Mammary epithelial cell (primary cell): ENCODE measurements around the gene RNF146.

ENCODE experiments used
- EZH2 ChIP-seq: IDR thresholded peaks from 2 replicates; pipeline ENCODE4 v1.6.1; 2012; ENCODE audit warnings: low read length, inconsistent platforms, borderline replicate concordance
- TF ChIP-seq, protein P1 (sequence below), 2 donors: IDR thresholded peaks in 1 of 2; conservative IDR thresholded peaks in 1 of 2; 2 replicates each; pipeline ENCODE4 v1.5.1; 2011 to 2012; ENCODE audit warnings: inconsistent platforms in 2 of 2, low read length in 2 of 2, mild to moderate bottlenecking in 2 of 2, control low read depth in 1 of 2, low read depth in 1 of 2; ENCODE audit not compliant: insufficient read depth in 1 of 2; ENCODE audit errors: extremely low read depth in 1 of 2

DNA sequence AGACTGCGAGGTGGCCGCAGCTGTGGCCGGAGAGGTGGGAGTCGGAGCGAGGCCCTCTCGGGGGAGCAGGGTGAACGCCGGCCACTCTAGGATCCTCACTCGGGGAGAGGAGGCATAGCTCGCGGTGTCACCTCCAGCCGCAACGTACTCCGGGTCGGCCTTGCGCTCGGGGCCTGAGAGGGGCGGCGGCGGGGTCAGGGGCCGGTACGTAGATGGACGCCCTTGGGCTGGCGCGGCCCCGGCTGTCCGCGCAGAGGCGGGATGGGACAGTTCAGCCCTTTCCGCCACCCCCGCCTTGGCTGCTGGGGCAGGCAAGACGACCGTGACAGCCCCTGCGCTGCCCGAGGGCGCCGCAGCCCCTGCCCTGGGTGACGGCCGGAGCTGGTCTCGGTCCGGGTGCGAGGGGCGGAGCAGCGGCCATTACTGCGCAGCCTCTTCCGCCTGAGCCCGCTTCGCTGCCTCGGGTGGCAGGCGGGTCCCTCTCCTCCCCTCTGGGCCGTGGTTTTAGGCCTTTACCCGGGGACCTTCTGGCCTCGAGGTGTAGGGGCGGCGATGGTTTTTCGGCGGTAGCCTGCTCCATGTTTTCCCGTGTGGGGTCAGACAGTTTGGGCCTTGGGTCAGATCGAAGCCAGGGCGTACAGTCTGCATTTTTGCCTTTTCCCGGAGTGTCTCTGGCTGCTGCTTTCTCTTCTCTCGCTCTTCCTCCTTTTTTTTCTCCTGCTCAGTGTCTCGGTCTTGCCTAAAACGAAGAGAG lies 405 bp downstream of the RNF146 start:
- TF ChIP-seq, protein P1, sequence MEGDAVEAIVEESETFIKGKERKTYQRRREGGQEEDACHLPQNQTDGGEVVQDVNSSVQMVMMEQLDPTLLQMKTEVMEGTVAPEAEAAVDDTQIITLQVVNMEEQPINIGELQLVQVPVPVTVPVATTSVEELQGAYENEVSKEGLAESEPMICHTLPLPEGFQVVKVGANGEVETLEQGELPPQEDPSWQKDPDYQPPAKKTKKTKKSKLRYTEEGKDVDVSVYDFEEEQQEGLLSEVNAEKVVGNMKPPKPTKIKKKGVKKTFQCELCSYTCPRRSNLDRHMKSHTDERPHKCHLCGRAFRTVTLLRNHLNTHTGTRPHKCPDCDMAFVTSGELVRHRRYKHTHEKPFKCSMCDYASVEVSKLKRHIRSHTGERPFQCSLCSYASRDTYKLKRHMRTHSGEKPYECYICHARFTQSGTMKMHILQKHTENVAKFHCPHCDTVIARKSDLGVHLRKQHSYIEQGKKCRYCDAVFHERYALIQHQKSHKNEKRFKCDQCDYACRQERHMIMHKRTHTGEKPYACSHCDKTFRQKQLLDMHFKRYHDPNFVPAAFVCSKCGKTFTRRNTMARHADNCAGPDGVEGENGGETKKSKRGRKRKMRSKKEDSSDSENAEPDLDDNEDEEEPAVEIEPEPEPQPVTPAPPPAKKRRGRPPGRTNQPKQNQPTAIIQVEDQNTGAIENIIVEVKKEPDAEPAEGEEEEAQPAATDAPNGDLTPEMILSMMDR (conservative IDR thresholded peaks at IDR 0.05 in 1 of 2, IDR thresholded peaks at IDR 0.05 in 1 of 2; ENCODE audit: extremely low read depth in 1 of 2, insufficient read depth in 1 of 2, low read depth in 1 of 2, low read length in 2 of 2): no peak
- TF ChIP-seq EZH2: no peak
